Panc1 (cell line): ENCODE results near the gene METTL4.

Source experiments
- CTCF ChIP-seq: fragments of 450-650 bp; IDR thresholded peaks from 2 replicates; pipeline ENCODE4 v1.5.1; 2017; ENCODE audit warnings: mild to moderate bottlenecking
- POLR2AphosphoS5 ChIP-seq: IDR thresholded peaks from 2 replicates; pipeline ENCODE4 v1.6.1; 2012; ENCODE audit warnings: mild to moderate bottlenecking, low read depth, low read length, moderate library complexity
- REST ChIP-seq, 2 experiments: IDR thresholded peaks; 2 replicates each; pipeline ENCODE4 v1.6.1; 2011 to 2012; ENCODE audit warnings: low read depth in 2 of 2, control low read depth in 1 of 2, low read length in 1 of 2, mild to moderate bottlenecking in 1 of 2, moderate library complexity in 1 of 2; ENCODE audit not compliant: insufficient read depth in 1 of 2
- SIN3A ChIP-seq: IDR thresholded peaks from 2 replicates; pipeline ENCODE4 v1.6.1; 2012; ENCODE audit warnings: low read depth, mild to moderate bottlenecking, low read length, moderate library complexity, borderline replicate concordance; ENCODE audit not compliant: insufficient read depth

- TF ChIP-seq CTCF (no peak), POLR2AphosphoS5 (no peak), REST (IDR thresholded peaks at IDR 0.05; ENCODE audit: insufficient read depth in 1 of 2, low read depth in 2 of 2, low read length in 1 of 2) (no peak), SIN3A (no peak)
Observed at GRCh38 chr18:2610549-2610948, 39.2 kb upstream of the METTL4 start.
